Measurements from ENCODE around the gene PCED1B.
"Not testable (repeated sequence)": the region's sequence is repeated elsewhere in the genome, so short reads cannot be mapped to it uniquely, and the experiment has no call there.

The PCED1B gene

GRCh38 chr12:47272412-47273190, 193.2 kb downstream of the PCED1B start:
- DNase-seq (ENCODE audit: low read depth) = no peak

GRCh38 chr12:47273191-47273626, 193.8 kb downstream of the PCED1B start:
- DNase-seq (ENCODE audit: low read depth) = no peak

- DNase-seq (ENCODE audit: low read depth) = no peak
Measured at GRCh38 chr12:47274760-47275159, 195.3 kb downstream of the PCED1B start.

- no peak for DNase-seq (ENCODE audit: low read depth)
Measured at GRCh38 chr12:47276253-47276620, 196.8 kb downstream of the PCED1B start.

GRCh38 chr12:47276621-47277309, 197.3 kb downstream of the PCED1B start:
- DNase-seq (ENCODE audit: low read depth) = peak; percentile 22

GRCh38 chr12:47277972-47278448, 198.6 kb downstream of the PCED1B start:
- DNase-seq (ENCODE audit: low read depth) = no peak

GRCh38 chr12:47279758-47280157, 200.3 kb downstream of the PCED1B start:
- not testable (repeated sequence) for DNase-seq (ENCODE audit: low read depth)

- DNase-seq (ENCODE audit: low read depth) = no peak
Measured at GRCh38 chr12:47280543-47281300, 201.3 kb downstream of the PCED1B start.

GRCh38 chr12:47281667-47282171, 202.3 kb downstream of the PCED1B start:
- DNase-seq (ENCODE audit: low read depth) = no peak

GRCh38 chr12:47282206-47282605, 202.8 kb downstream of the PCED1B start:
- DNase-seq (ENCODE audit: low read depth) = no peak

Measured in T-helper 22 cell (primary cell).